AG08396 (cell line): Measurements from ENCODE around the gene ARL11.

Source experiments
- DNase-seq: peaks from one replicate; pipeline ENCODE4 v3.0.0; 2012; ENCODE audit warnings: low spot score, mixed read lengths

ARL11 gene

DNA sequence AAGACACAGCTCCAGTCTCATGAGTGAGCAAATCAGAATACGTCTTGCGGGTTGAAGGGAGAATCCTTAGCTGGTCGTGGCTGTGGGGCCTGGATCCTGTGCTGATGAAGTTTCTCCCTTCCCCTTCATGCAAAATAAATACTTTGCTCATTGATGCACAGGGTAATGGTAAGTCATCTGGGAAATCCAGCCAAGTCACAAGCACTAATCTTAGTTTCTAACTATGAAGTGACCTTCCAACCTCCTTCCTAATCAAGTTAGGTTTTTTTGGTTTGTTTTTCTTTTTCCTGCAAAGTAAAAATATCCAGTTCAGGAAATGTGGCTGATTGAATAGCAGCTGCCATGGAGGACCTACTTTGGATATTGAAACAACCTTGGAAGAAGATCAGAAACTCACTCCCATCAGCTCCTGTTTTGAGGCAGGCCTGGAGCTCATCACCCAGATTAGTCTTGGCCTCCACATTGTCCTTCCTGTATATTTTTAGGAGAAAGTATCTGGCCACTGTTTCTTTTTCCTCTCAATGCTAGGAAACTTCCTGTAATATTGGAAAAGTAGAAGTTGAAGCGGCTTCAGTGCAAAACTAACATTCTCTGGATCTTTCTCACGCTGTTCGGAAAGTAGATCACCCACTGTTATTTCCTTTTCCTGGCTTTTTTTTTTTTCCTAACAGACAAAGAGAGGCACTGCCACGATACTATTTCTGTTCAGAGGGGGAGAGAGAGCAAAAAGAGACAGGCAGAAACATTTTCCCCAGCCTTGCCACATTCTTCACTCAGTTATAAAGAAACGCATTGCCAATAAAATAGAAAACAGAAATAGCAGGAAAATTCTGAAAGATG is 12.3 kb upstream of the ARL11 start:
- DNase-seq, result no peak

DNA sequence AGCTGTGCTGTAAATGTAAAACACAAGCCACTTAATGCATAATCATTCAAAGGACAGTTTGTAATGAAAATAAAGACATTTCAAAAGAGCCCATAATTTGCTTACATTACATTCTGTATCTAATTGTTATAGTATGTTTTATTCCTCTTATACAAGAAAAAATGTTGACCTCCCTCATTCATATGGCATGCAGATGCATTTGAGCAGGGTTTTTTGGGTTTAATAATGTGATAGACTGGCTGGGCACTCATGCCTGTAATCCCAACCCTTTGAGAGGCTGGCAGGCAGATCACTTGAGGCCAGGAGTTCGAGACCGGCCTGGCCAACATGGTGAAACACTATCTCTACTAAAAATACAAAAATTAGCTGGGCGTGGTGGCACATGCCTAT is 11.6 kb upstream of the ARL11 start:
- DNase-seq, result no peak

DNA sequence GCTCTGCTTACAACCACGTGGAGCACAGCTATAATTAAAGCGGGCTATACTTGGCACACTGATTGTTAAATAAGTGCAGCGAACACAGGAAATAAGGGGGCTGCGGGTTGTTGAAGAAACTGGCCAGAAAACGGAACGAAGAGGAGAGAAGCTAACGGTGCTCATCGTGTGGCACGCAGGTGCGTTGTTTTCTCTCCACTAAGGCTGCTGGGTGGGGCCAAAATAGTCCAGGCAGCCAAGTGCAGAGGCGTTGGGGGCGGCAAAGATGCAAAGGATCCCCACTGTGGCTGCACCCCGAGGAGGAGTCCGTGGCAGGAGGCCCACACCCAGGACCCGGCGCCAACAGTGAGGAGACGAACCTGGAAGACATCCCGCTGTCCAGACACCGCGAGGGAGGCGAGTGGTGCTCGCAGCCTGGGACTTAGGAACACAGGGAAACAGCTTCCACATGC is 8.1 kb upstream of the ARL11 start:
- DNase-seq, result no peak

DNA sequence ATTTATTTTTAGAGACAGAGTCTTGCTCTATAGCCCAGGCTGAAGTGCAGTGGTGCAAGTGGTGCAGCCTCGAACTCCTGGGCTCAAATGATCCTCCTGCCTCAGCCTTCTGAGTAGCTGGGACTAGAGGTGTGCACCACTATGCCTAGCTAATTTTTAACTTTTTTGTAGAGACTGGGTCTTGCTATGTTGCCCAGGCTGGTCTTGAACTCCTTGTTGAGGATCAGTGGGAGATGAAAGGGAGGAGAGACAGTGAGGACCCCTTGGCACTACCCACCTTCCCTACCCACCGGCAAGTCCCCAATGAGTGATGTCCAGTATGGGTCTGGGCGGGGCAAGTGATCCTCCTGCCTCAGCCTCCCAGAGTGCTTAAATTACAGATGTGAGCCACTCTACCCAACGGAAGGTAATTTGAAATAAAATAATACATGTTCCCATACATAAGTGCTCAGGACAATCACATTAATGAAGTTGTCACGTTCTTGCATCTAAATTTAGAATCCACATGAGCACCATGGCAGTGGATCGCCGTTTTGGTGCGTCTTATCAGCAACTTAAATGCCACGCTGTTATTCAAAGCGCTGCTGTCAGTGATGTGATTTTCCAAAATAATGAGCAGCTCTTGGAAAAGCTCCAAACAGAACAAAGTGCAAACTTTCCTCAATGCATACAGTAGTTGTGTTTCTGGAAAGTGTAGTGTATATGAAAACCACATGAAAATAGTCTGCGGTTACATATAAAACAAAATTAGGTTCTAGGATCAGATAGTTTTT is 5.9 kb upstream of the ARL11 start:
- no peak for DNase-seq

DNA sequence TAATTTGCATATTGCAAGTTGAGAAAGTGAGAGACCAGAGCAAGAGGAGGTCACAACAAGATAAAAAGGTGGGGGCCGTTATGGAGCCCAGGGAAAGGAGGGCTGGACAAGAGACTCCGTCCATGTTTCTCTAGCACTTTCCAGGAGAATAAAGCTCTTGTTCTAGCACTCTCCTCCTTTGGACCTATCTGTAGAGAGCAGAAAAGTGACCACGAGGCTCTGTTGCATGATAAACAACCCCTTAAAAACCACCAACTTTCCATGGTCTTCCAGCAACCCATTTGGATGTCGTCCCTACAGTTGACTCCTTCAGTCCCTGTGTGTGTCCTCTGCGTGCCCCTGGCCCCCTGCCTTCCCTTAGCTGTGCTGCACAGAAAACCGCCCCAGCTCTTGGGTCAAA is 4.1 kb upstream of the ARL11 start:
- no peak for DNase-seq

GRCh38 chr13:49625392-49626079 is 2.8 kb upstream of the ARL11 start:
- no peak for DNase-seq

DNA sequence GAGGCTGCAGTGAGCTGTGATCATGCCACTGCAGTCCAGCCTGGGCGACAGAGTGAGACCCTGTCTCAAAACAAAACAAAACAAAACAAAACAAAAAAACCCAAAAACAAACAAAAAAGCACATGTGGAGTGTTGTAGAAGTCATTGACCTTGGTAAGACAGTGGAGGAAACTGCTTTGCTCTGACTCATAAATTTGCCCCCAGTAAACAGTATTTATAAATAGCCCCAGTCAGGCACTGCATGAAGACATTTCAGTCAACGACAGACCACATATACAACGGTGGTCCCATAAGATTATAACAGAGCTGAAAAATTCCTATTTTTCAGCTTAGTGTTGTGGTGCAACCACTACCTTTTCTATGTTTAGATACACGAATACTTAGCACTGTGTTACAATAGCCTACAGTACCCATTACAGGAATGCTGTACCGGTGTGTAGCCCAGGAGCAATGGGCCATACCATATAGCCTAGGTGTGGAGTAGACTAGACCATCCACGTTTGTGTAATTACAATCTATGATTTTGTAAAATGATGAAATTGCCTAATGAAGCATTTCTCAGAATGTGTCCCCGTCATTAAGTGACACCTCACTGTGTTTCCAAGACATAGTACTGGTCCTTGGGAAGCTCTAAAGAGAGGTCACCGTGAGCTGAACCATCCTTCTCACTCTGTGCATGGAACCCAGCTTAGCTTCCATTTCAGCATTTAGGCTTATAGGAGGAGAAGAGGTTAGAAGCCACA is 1.1 kb downstream of the ARL11 start:
- no peak for DNase-seq

DNA sequence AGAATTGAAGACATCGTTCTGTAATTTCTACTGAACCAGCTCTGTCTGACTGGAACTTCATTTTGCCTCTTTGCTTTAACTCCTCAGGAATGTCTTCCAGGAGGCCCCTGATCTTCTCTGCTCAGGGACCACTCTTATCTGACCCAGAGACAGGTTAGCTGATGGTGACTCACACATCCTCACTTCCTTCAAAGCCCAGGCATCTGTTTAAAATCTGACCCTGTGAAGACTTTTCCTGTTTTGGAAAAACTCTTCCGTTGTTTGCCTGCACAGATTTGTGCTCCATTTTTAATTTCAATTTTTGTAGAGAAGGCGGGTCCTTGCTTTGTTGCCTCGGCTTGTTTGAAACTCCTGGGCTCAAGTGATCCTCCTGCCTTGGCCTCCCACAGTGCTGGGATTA is 1.6 kb downstream of the ARL11 start:
- DNase-seq, result no peak

GRCh38 chr13:49630580-49630979 is 2.3 kb downstream of the ARL11 start:
- DNase-seq, result no peak

- no peak for DNase-seq
Measured at GRCh38 chr13:49632156-49632555, 3.8 kb downstream of the ARL11 start.

DNA sequence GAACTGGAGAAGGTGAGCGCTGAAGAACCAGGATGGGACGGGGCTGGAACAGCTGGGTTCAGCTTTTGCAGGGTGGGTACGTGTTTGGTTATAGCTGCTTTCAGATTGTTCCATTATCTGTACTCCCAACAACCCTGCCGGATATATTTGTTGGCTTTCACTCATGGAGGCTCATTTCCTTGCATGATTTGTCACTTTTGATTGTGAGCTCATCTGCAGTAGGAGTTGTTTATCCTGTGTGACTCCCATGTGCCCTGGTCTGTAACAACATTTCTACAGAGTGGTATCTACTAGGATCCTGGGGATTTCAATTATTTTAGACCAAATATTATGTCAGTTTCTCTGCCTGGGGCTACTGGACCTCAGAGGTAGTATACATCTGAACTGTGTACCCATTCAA is 5.4 kb downstream of the ARL11 start:
- DNase-seq, result no peak

DNA sequence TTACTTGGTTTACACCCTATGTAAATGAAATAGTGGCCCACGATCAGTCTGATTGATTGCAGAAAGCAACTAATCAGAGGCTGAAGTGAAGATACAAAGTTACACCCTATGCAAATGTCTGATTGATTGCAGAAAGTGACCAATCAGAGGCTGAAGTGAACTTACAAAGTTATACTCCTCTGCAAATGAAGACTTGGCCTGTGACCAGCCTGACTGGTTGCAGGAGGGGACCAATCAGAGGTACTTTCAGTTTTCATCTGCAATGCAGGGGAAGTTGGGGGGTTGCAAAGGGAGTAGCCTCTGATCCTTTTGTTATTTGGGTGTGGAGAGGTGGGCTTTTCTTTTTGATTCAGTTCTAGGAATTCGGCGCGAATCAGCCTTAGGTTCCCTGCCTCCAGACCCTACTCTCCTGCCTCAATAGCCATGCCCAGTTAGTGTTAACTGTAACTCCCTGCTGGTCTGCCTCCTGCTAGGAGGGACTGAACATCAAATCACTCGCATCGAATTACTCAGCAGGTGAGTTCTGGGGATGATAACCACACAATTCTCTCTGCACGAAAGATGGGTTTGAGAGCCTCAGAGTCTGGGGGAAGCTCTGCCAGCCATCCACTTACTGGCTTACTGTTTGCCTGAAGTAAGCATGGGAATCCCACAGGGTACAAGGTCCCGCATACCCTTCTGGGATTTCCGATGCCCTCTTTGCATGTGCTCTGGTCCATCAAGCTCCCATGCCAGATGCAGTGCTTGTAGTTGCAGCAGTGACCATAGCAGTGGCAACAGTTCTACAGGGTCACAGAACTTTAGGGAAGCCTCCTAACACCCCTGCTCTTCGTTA is 7.5 kb downstream of the ARL11 start:
- no peak for DNase-seq

DNA sequence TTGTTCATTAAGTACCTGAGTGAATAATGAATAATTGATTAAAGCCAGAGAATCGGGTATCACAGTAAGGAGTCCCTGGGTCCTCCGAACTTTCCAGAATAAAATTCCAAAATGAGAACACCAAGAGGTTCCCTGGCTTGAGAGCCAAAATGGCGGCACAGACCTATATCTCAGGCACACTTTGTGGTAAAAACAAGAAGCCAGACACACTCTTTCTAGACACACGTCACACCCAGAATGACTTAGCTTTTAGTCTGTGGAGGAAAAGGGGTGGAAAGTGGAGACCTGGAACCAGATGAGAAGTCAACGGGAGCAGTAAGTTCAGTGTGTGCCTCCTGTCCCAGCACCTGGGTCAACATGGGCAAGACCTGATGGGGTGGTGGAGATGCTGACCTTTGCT is 8.4 kb downstream of the ARL11 start:
- DNase-seq, result no peak

DNA sequence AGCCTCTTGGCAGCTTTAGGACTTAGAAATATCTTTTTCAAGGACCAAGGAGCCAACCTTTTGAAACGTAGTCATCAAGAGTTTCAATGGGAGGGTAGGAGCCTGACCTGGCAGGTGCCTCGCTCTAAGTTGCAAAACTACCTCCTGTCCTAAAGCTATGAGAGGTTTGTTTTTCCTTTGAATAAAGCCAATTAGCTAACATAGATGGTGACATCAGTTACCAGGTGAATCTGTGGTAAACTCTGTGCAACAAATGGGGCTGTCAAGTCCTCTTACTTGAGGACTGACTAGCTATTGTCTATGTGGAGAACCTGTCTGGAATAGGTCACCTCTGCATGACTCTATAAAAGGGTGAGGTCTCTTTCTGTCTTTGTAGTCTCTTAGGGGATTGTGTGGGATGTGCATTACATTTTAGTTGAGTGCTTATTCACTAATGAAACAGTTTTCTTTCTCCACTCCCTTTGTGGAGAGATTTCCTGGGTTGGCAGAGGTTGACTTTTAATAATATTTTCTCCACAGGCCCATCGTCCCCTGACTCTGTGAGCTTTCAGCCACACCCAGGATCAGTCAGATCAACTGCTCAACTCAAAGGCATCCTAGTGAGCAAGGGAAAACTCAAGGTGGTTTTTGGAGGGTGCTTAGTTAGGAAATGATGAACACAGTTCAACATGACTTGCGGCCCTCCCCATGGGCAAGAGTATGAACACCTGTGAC is 9.9 kb downstream of the ARL11 start:
- no peak for DNase-seq

- no peak for DNase-seq
Measured at GRCh38 chr13:49638744-49639072, 10.4 kb downstream of the ARL11 start.

DNA sequence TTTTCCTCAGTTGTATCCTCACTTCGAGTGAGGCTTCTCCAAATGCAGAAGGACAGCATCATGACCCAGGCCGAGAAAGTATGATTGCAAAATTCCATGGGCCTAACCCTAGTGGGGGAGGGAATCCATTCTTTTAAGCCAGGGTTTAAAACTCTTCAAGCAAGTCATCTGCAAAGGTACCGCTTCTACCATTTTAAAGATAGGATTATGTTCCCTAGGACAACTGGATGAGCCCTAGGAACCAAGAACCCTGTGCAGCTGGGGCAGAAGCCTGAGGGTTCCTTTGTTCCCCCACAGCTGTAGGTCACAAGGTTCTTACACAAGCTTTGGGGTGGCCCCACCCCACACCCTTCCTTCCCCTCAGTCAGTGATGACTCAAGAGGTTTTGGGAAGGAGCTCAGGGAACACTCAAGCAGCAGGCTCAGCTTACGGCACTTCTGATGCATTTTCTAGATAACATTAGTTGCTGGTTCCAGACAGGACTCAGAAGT is 13.5 kb downstream of the ARL11 start:
- peak; percentile 71 for DNase-seq

- no peak for DNase-seq
Measured at GRCh38 chr13:49643035-49643646, 14.8 kb downstream of the ARL11 start.

GRCh38 chr13:49645451-49645850 is 17.1 kb downstream of the ARL11 start:
- DNase-seq, result no peak

DNA sequence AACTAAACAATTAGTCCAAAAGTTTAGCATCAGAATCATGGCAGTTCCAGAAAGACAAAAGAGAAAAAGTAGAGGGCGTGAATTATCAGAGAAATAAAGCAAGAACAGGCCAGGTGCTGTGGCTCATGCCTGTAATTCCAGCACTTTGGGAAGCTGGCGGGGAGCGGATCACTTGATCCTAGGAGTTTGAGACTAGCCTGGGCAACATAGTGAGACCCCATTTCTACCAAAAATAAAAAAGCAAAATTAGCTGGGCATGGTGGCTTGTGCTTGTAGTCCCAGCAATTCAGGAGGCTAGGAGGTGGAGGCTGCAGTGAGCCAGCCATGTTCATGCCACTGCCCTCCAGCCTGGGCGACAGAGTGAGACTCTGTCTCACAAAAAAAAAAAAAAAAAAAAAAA is 18.4 kb downstream of the ARL11 start:
- DNase-seq, result no peak
